ENCODE results near the gene CCNY.
"Not testable (repeated sequence)": the region's sequence is repeated elsewhere in the genome, so short reads cannot be mapped to it uniquely, and the experiment has no call there.

CCNY gene

DNA sequence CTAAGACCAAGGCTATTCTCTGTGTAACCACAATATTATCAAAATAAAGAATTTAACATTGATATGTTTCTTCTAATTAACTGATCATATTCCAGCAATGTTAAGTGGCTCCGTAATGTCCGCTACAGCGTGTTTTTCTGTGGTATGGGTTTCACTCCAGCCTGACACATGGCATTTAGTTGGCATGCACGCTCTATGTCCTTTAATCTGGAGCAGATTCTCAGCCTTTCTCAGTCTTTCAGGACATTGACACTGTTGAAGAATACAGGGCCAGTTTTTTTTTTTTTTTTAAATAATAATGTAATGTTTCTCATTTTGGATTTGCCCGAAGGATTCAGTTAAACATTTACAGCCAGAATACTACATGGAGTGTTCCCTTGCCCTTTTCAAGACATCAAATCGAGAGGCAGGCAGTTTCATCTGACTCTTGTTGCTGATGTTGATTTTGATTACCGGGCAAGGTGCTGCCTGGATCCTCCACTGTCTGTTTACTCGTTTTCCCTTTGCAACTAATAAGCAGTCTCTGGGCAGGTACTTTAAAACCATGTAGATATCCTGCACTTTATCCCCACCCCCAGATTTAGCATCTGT lies 171.3 kb downstream of the CCNY start:
- no peaks in the 10 kb centered on the region for H3K27me3 ChIP-seq (ENCODE audit: control insufficient read depth, insufficient read depth, low read length, poor library complexity, severe bottlenecking)
- no peak overlapping the region for H3K27ac ChIP-seq (ENCODE audit: insufficient read depth, low read depth, low read length, poor library complexity, severe bottlenecking)
- no peak overlapping the region for H3K4me3 ChIP-seq (ENCODE audit: insufficient read depth, low read depth, low read length)
- no peaks in the 10 kb centered on the region for H3K4me1 ChIP-seq (ENCODE audit: control insufficient read depth, insufficient read depth, low read length)
- H3K36me3 ChIP-seq (ENCODE audit: control insufficient read depth, insufficient read depth, low read length) = peaks cover 2% of the 10 kb centered on the region
- H3K9me3 ChIP-seq (ENCODE audit: control insufficient read depth, low read length) = no peaks in the 10 kb centered on the region
- 95% methylated on average over 8 of the region's 8 CpGs for WGBS, 2 experiments

DNA sequence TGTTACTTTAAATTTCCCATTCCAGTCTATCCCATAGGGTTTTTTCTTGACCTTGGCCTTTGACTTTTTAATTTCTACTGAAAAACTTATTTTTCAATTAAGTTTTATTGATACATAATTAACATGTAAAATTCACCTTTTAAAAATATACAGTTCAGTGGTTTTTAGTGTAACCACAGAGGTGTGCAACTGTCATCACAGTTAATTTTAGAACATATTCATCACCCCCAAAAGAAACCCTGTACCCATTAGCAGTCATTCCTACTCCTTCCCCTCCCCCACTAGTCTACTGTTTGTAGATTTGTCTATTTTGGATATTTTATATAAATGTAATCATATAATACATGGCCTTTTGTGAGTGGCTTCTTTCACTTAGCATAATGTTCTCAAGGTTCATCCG lies 172.3 kb downstream of the CCNY start:
- H3K27ac ChIP-seq (ENCODE audit: insufficient read depth, low read depth, low read length, poor library complexity, severe bottlenecking) = no peak overlapping the region
- H3K4me3 ChIP-seq (ENCODE audit: insufficient read depth, low read depth, low read length) = no peak overlapping the region
- H3K9me3 ChIP-seq (ENCODE audit: control insufficient read depth, low read length) = no peaks in the 10 kb centered on the region
- WGBS, 2 experiments = 91 to 100% methylated on average over 1 of the region's 1 CpG
- H3K27me3 ChIP-seq (ENCODE audit: control insufficient read depth, insufficient read depth, low read length, poor library complexity, severe bottlenecking) = no peaks in the 10 kb centered on the region
- H3K36me3 ChIP-seq (ENCODE audit: control insufficient read depth, insufficient read depth, low read length) = peaks cover 2% of the 10 kb centered on the region
- H3K4me1 ChIP-seq (ENCODE audit: control insufficient read depth, insufficient read depth, low read length) = no peaks in the 10 kb centered on the region

GRCh38 chr10:35510891-35511290 lies 174.6 kb downstream of the CCNY start:
- Histone ChIP-seq H3K36me3 (ENCODE audit: control insufficient read depth, insufficient read depth, low read length) (peaks cover 2% of the 10 kb centered on the region), H3K4me3 (ENCODE audit: insufficient read depth, low read depth, low read length) (no peak overlapping the region), H3K4me1 (ENCODE audit: control insufficient read depth, insufficient read depth, low read length) (no peaks in the 10 kb centered on the region), H3K9me3 (ENCODE audit: control insufficient read depth, low read length) (no peaks in the 10 kb centered on the region), H3K27ac (ENCODE audit: insufficient read depth, low read depth, low read length, poor library complexity, severe bottlenecking) (no peak overlapping the region), H3K27me3 (ENCODE audit: control insufficient read depth, insufficient read depth, low read length, poor library complexity, severe bottlenecking) (no peaks in the 10 kb centered on the region)
- WGBS, 2 experiments = 92% methylated on average over 8 of the region's 8 CpGs

GRCh38 chr10:35511647-35512046 lies 175.3 kb downstream of the CCNY start:
- 92 to 93% methylated on average over 8 of the region's 8 CpGs for WGBS, 2 experiments
- Histone ChIP-seq H3K27me3 (ENCODE audit: control insufficient read depth, insufficient read depth, low read length, poor library complexity, severe bottlenecking) (no peaks in the 10 kb centered on the region), H3K4me1 (ENCODE audit: control insufficient read depth, insufficient read depth, low read length) (no peaks in the 10 kb centered on the region), H3K27ac (ENCODE audit: insufficient read depth, low read depth, low read length, poor library complexity, severe bottlenecking) (no peak overlapping the region), H3K36me3 (ENCODE audit: control insufficient read depth, insufficient read depth, low read length) (peaks cover 2% of the 10 kb centered on the region), H3K9me3 (ENCODE audit: control insufficient read depth, low read length) (no peaks in the 10 kb centered on the region), H3K4me3 (ENCODE audit: insufficient read depth, low read depth, low read length) (no peak overlapping the region)

DNA sequence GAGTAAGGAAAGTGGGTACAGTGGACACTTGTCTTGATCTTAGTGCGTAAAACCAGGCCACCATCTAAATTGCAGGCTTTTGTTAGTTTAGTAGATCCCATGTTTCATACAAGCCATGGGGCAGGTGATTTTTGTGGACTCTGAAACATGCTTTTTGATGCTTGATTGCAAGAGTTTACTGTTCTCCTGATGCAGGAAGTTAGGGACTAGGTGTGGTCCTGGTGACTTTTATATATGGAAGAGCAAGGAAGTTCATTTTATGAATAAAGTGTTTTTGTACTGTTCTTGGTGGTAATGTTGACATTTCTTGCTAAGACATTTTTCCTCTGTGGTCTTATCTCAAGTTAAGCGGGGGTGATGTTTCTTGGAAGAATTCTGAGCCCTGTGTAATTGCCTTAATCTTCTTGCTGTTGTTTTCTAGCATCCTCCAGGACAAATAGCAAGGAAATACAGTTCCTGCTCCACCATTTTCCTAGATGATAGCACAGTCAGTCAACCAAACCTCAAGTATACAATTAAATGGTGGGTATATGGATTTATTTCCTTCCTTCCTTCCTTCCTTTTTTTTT lies 179.9 kb downstream of the CCNY start:
- Histone ChIP-seq H3K27ac (ENCODE audit: insufficient read depth, low read depth, low read length, poor library complexity, severe bottlenecking) (no peak overlapping the region), H3K4me1 (ENCODE audit: control insufficient read depth, insufficient read depth, low read length) (peaks cover 5% of the 10 kb centered on the region), H3K36me3 (ENCODE audit: control insufficient read depth, insufficient read depth, low read length) (no peaks in the 10 kb centered on the region), H3K9me3 (ENCODE audit: control insufficient read depth, low read length) (no peaks in the 10 kb centered on the region), H3K27me3 (ENCODE audit: control insufficient read depth, insufficient read depth, low read length, poor library complexity, severe bottlenecking) (no peaks in the 10 kb centered on the region), H3K4me3 (ENCODE audit: insufficient read depth, low read depth, low read length) (no peak overlapping the region)
- 93 to 98% methylated on average over 2 of the region's 2 CpGs for WGBS, 2 experiments

DNA sequence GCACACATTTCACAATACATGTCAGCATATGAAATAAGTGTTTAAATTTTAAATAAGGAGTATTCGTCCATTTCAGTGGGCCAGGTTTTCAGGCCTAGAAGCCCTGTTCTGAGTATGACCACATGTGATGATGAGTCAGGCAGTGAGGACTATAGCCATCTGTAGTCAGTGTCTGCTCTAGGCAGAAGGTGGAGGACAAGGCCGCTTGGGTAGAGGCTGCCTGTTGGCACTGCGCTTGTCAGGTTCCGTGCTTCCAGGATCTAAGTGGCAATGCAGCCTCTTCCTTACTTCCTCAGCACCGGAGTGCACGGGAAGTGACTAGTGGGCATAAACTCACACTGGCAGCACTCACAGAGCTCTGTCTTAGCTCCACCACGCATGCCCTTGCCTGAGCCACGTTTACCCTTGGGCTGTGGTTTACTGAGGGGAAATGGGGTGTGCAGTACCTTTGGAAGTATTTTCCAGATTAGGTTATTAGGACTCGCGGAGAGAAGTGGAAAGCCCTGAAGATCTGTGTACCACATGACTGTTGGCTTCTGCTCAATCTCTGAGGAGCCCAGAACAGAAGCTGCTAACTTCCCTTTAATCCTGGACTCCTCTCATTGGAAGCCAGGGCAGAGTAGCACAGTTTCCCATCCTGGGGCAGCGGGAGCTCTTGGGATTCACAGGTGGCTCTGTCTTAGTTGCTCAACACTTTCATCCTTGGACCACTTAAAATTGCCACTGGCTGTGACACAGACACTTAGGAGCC lies 181.3 kb downstream of the CCNY start:
- Histone ChIP-seq H3K27ac (ENCODE audit: insufficient read depth, low read depth, low read length, poor library complexity, severe bottlenecking) (no peak overlapping the region), H3K36me3 (ENCODE audit: control insufficient read depth, insufficient read depth, low read length) (no peaks in the 10 kb centered on the region), H3K27me3 (ENCODE audit: control insufficient read depth, insufficient read depth, low read length, poor library complexity, severe bottlenecking) (no peaks in the 10 kb centered on the region), H3K4me3 (ENCODE audit: insufficient read depth, low read depth, low read length) (no peak overlapping the region), H3K4me1 (ENCODE audit: control insufficient read depth, insufficient read depth, low read length) (peaks cover 5% of the 10 kb centered on the region), H3K9me3 (ENCODE audit: control insufficient read depth, low read length) (no peaks in the 10 kb centered on the region)
- 96 to 97% methylated on average over 11 of the region's 11 CpGs for WGBS, 2 experiments

GRCh38 chr10:35518187-35518586 lies 181.9 kb downstream of the CCNY start:
- H3K36me3 ChIP-seq (ENCODE audit: control insufficient read depth, insufficient read depth, low read length); H3K9me3 ChIP-seq (ENCODE audit: control insufficient read depth, low read length); H3K27ac ChIP-seq (ENCODE audit: insufficient read depth, low read depth, low read length, poor library complexity, severe bottlenecking); H3K4me3 ChIP-seq (ENCODE audit: insufficient read depth, low read depth, low read length); H3K27me3 ChIP-seq (ENCODE audit: control insufficient read depth, insufficient read depth, low read length, poor library complexity, severe bottlenecking); H3K4me1 ChIP-seq (ENCODE audit: control insufficient read depth, insufficient read depth, low read length): not testable (repeated sequence)
- WGBS, 2 experiments = 98 to 100% methylated on average over 1 of the region's 1 CpG

DNA sequence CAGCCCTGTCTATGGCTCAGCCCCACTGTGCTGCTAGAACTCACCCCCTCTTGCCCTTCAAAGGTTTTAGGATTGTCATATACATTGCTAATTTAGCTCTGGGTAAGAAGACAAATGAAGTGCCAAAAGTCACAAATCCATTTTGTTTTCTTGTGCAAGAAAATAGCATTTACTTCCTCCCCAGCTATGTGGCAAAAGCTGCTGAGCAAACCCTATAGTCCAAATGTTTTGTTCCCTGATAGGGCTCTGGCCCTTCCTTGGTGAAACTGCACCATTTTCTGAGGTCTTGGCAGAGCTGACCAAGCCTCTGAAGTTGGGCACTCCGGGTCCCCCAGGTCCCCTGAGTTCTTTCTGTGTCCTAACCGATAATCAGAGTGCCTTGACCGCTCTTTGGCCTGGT lies 184.7 kb downstream of the CCNY start:
- H3K9me3 ChIP-seq (ENCODE audit: control insufficient read depth, low read length) = no peaks in the 10 kb centered on the region
- H3K27me3 ChIP-seq (ENCODE audit: control insufficient read depth, insufficient read depth, low read length, poor library complexity, severe bottlenecking) = no peaks in the 10 kb centered on the region
- no peaks in the 10 kb centered on the region for H3K36me3 ChIP-seq (ENCODE audit: control insufficient read depth, insufficient read depth, low read length)
- WGBS, 2 experiments = 95 to 98% methylated on average over 3 of the region's 3 CpGs
- H3K27ac ChIP-seq (ENCODE audit: insufficient read depth, low read depth, low read length, poor library complexity, severe bottlenecking) = no peak overlapping the region
- H3K4me1 ChIP-seq (ENCODE audit: control insufficient read depth, insufficient read depth, low read length) = peaks cover 5% of the 10 kb centered on the region
- H3K4me3 ChIP-seq (ENCODE audit: insufficient read depth, low read depth, low read length) = no peak overlapping the region

DNA sequence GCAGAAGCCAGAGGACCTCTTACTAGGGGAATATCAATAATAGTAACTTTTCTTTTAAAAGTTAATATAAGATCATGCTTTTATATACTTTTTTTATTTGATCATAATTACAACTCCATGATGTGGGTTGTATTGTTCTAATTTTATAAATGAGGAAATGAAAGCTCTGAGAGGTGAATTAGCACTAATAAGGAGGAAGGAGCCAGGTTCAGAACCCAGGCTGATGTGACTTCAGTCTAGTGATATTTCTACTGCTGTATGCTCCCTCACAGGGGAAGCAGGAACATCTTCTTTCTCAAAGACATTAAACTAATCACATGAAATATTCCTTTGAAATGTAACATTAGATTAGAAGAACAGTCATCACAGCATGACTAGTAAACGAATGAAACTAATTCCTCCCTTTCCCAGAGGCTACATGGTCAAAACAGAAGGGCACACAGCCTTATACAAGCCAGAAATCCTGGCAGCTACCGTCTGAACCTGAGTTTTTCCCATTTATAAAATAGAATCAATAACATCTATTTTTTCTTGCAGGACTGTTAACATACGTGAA lies 187.4 kb downstream of the CCNY start:
- H3K9me3 ChIP-seq (ENCODE audit: control insufficient read depth, low read length) = no peaks in the 10 kb centered on the region
- H3K4me3 ChIP-seq (ENCODE audit: insufficient read depth, low read depth, low read length) = no peak overlapping the region
- H3K4me1 ChIP-seq (ENCODE audit: control insufficient read depth, insufficient read depth, low read length) = peaks cover 5% of the 10 kb centered on the region
- WGBS, 2 experiments = 82 to 88% methylated on average over 3 of the region's 3 CpGs
- no peak overlapping the region for H3K27ac ChIP-seq (ENCODE audit: insufficient read depth, low read depth, low read length, poor library complexity, severe bottlenecking)
- no peaks in the 10 kb centered on the region for H3K27me3 ChIP-seq (ENCODE audit: control insufficient read depth, insufficient read depth, low read length, poor library complexity, severe bottlenecking)
- no peaks in the 10 kb centered on the region for H3K36me3 ChIP-seq (ENCODE audit: control insufficient read depth, insufficient read depth, low read length)

DNA sequence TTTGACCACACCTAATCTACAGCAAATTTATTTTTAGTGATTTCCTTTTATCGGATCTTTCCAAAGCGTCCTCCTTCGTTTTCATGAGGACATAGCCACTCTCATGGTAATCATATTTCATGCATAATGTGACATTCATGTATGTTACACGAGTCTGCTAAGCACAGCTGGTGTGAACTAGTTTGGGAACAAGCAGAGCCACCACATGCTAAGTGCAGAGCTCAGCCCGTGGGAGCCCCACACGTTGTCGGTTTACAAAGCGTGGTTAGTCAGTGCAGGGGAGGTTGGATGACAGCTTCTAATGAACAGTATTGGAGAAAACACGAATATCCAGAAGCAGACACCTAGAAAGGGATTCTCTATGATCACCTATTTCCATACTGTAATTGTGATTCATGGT lies 190.4 kb downstream of the CCNY start:
- H3K4me3 ChIP-seq (ENCODE audit: insufficient read depth, low read depth, low read length) = no peak overlapping the region
- H3K27ac ChIP-seq (ENCODE audit: insufficient read depth, low read depth, low read length, poor library complexity, severe bottlenecking) = no peak overlapping the region
- 81% methylated on average over 9 of the region's 9 CpGs for WGBS, 2 experiments
- no peaks in the 10 kb centered on the region for H3K27me3 ChIP-seq (ENCODE audit: control insufficient read depth, insufficient read depth, low read length, poor library complexity, severe bottlenecking)
- H3K9me3 ChIP-seq (ENCODE audit: control insufficient read depth, low read length) = no peaks in the 10 kb centered on the region
- H3K4me1 ChIP-seq (ENCODE audit: control insufficient read depth, insufficient read depth, low read length) = no peaks in the 10 kb centered on the region
- peaks cover 4% of the 10 kb centered on the region for H3K36me3 ChIP-seq (ENCODE audit: control insufficient read depth, insufficient read depth, low read length)
